ENCODE results near the gene OR1D2. TPM values are rescaled to one million over a fixed set of nuclear protein-coding genes. Genes with fewer than 3 reads are reported as not detected.

OR1D2 gene
- total and polyA plus RNA-seq, 2 of the 13 experiments (the other 11 are each of a cell fraction or from before 2014, with no cell fraction given) = not detected

DNA sequence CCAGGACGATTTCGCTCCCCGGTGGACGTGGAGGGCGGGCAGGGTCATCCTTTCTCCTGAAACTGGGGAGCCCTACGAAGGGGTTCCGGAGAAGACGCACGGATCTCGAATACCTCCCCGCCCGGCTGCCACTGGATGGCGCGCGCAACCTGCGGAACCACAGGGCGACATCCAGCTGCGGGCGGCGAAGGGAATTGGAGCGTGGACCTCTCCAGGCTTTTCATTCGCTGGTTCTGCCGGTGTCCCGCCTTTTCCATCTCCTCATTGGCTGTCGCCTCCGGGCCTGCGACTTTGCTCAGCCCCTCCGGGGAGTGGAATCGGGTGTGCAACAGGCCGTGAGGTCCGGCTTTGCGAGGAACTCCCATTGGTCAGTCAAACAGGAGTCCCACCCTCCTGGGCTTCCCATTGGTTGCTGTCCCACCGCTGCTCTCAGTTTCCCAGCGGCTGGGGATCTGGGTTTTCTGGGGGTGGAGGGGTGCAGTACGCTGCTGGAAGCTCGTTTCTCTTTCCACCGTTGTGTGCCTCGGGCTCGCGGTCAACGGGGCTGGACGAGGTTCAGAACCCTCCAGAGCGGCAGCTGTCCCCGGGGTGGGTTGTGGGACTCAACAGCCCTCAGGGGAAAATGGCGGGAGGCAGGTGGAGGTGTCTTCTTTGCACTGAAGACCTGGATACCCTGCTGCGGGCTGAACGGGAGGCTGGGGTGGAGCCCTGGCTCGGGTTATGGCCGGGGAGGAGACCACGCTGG is 55.3 kb downstream of the OR1D2 start (continued):
- no peak for TF ChIP-seq NONO (IDR thresholded peaks at IDR 0.05)
- TF ChIP-seq NONO (CRISPR knock-in tag; conservative IDR thresholded peaks at IDR 0.05) = no peak; the same call in 1 of the 2 replicates
- TF ChIP-seq, protein P1, sequence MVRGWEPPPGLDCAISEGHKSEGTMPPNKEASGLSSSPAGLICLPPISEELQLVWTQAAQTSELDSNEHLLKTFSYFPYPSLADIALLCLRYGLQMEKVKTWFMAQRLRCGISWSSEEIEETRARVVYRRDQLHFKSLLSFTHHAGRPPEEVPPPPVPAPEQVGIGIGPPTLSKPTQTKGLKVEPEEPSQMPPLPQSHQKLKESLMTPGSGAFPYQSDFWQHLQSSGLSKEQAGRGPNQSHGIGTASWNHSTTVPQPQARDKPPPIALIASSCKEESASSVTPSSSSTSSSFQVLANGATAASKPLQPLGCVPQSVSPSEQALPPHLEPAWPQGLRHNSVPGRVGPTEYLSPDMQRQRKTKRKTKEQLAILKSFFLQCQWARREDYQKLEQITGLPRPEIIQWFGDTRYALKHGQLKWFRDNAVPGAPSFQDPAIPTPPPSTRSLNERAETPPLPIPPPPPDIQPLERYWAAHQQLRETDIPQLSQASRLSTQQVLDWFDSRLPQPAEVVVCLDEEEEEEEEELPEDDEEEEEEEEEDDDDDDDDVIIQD (CRISPR knock-in tag; IDR thresholded peaks at IDR 0.05; ENCODE audit: low read depth) = peak; percentile 62; the same call in 1 of the 2 replicates
- peak; percentile 82 for TF ChIP-seq ZNF605 (CRISPR knock-in tag; IDR thresholded peaks at IDR 0.05)
- 0 out of 2 replicates have a peak, but pooled peaks have one; percentile 4 for TF ChIP-seq SOX5 (CRISPR knock-in tag; IDR thresholded peaks at IDR 0.05; ENCODE audit: borderline replicate concordance)
- no peak for TF ChIP-seq FOXP1 (IDR thresholded peaks at IDR 0.05)
- TF ChIP-seq FOXP1 (CRISPR knock-in tag; IDR thresholded peaks at IDR 0.05) = no peak
- no peak for TF ChIP-seq ZNF781 (CRISPR knock-in tag; IDR thresholded peaks at IDR 0.05; ENCODE audit: borderline replicate concordance, not compliant biosample characterization)
- peak; percentile 53 for TF ChIP-seq XRCC5 (optimal IDR thresholded peaks at IDR 0.05; ENCODE audit: low read length)
- TF ChIP-seq MIER3 (CRISPR knock-in tag; IDR thresholded peaks at IDR 0.05; ENCODE audit: borderline replicate concordance) = peak; percentile 53; the same call in 1 of the 2 replicates
- TF ChIP-seq, protein P2, sequence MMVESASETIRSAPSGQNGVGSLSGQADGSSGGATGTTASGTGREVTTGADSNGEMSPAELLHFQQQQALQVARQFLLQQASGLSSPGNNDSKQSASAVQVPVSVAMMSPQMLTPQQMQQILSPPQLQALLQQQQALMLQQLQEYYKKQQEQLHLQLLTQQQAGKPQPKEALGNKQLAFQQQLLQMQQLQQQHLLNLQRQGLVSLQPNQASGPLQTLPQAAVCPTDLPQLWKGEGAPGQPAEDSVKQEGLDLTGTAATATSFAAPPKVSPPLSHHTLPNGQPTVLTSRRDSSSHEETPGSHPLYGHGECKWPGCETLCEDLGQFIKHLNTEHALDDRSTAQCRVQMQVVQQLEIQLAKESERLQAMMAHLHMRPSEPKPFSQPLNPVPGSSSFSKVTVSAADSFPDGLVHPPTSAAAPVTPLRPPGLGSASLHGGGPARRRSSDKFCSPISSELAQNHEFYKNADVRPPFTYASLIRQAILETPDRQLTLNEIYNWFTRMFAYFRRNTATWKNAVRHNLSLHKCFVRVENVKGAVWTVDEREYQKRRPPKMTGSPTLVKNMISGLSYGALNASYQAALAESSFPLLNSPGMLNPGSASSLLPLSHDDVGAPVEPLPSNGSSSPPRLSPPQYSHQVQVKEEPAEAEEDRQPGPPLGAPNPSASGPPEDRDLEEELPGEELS (CRISPR knock-in tag; IDR thresholded peaks at IDR 0.05) = no peak
- no peak for TF ChIP-seq RBM22 (optimal IDR thresholded peaks at IDR 0.05; ENCODE audit: low read length)
- no peak for TF ChIP-seq RFX3 (CRISPR knock-in tag; IDR thresholded peaks at IDR 0.05)
- no peak for TF ChIP-seq HNRNPH1 (optimal IDR thresholded peaks at IDR 0.05; ENCODE audit: low read depth, low read length)
- peak; percentile 49; the same call in 1 of the 2 replicates for TF ChIP-seq ARNT2 (CRISPR knock-in tag; IDR thresholded peaks at IDR 0.05; ENCODE audit: low read depth)
- peak; percentile 68 for TF ChIP-seq KDM5A (IDR thresholded peaks at IDR 0.05; ENCODE audit: borderline replicate concordance, low read length)
- no peak for TF ChIP-seq ZFP41 (CRISPR knock-in tag; IDR thresholded peaks at IDR 0.05; ENCODE audit: borderline replicate concordance)
- 0 out of 2 replicates have a peak, but pooled peaks have one; percentile 32 for TF ChIP-seq ZNF292 (CRISPR knock-in tag; IDR thresholded peaks at IDR 0.05; ENCODE audit: borderline replicate concordance, low read depth)
- peak; percentile 52 for TF ChIP-seq ELF3 (CRISPR knock-in tag; IDR thresholded peaks at IDR 0.05)
- TF ChIP-seq ZBTB8A (CRISPR knock-in tag; IDR thresholded peaks at IDR 0.05; ENCODE audit: borderline replicate concordance, low read depth) = 0 out of 2 replicates have a peak, but pooled peaks have one; percentile 30
- TF ChIP-seq, protein P3, sequence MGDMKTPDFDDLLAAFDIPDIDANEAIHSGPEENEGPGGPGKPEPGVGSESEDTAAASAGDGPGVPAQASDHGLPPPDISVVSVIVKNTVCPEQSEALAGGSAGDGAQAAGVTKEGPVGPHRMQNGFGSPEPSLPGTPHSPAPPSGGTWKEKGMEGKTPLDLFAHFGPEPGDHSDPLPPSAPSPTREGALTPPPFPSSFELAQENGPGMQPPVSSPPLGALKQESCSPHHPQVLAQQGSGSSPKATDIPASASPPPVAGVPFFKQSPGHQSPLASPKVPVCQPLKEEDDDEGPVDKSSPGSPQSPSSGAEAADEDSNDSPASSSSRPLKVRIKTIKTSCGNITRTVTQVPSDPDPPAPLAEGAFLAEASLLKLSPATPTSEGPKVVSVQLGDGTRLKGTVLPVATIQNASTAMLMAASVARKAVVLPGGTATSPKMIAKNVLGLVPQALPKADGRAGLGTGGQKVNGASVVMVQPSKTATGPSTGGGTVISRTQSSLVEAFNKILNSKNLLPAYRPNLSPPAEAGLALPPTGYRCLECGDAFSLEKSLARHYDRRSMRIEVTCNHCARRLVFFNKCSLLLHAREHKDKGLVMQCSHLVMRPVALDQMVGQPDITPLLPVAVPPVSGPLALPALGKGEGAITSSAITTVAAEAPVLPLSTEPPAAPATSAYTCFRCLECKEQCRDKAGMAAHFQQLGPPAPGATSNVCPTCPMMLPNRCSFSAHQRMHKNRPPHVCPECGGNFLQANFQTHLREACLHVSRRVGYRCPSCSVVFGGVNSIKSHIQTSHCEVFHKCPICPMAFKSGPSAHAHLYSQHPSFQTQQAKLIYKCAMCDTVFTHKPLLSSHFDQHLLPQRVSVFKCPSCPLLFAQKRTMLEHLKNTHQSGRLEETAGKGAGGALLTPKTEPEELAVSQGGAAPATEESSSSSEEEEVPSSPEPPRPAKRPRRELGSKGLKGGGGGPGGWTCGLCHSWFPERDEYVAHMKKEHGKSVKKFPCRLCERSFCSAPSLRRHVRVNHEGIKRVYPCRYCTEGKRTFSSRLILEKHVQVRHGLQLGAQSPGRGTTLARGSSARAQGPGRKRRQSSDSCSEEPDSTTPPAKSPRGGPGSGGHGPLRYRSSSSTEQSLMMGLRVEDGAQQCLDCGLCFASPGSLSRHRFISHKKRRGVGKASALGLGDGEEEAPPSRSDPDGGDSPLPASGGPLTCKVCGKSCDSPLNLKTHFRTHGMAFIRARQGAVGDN (CRISPR knock-in tag; IDR thresholded peaks at IDR 0.05) = peak; percentile 71
